Measurements from ENCODE around the gene PDZK1.
A peak's percentile ranks its signal among the peaks of the same experiment; 100 is the strongest.
"Not testable (repeated sequence)": the region's sequence is repeated elsewhere in the genome, so short reads cannot be mapped to it uniquely, and the experiment has no call there.

Gene PDZK1

GRCh38 chr1:145707183-145707867 lies at the start of gene PDZK1:
TSS of gene PDZK1 (minus strand) at chr1:145707368. CDS start at chr1:145688021, 19,347 bp downstream.
- no peak for DNase-seq (ENCODE audit: low spot score)

DNA sequence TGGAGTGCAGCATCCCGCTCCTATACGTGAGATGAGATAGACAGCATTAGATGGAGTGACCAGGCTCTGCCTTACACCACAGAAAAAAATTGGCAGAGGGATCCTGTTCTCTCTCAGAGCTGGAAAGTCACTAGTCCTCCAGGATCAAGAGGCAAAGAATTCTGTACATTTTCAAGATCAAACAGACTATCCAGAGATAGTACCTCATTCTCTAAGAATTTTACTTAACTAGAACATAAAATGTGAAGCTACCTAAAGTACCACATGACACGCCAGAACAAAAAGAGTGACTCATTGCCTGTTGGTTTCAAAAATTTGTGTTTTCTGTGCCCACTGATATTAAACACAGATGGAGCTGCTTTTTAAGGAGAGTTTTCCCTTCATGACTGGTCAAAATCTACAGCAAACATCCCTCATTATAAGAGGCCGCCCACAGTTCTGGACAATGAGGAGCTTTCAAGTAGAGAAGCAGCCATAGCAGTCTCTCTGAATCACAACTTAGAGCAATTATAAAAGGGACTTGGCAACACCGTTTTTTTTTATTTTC lies 44.4 kb upstream of the PDZK1 start:
- DNase-seq (ENCODE audit: low spot score): peak; percentile 86

DNA sequence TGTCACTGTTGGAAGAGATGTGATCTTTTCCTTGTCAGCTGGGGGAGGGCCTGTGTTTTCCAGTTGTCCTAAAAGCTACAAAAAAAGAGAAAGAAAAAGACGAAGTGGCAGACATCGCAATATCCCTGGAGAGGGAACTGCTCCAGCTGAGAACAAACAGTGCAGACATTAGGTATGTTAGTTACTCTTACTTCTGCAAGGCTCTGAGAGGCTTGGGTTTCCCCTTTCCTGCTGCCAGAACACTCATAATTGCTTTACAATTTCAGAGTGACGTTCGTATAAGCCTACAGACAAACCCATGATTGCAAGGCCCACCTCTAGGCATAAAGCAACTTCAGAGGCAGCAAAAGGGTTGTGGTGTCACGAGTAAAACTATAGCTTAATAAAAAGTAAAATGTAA lies 43.3 kb upstream of the PDZK1 start:
- DNase-seq (ENCODE audit: low spot score): no peak

DNA sequence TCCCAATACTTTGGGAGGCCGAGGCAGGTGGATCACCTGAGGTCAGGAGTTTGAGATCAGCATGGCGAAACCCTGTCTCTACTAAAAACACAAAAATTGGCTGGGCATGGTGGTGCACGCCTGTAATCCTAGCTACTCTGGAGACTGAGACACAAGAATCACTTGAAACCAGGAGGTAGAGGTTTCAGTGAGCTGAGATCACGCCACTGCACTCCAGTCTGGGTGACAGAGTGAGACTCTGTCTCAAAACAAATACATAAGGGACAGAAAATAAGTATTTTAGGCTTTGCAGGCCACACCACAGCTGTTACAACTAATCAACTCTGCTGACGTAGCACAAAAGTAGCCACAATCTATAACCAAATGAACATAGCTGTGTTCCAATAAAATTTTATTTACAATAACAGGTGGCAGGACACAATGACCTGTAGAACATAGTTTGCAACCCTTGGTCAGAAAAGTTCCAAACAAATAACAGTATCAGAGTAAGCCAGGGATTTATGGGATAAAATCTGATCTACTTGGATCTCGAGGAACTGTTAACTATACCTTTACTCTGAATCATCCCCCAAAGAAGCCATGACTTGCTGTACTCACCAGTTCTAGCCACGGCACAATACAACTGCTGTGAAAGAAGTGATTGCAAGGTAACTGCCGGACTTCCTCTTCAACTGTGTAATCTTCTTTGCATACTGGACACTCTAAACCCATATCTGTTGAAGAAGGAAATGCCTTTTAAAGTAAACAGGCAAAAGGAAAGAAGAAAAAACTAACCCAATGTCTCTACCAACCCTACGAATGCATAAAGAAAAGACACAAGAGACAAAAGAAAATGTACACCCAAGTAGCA lies 40.5 kb upstream of the PDZK1 start:
- no peak for DNase-seq (ENCODE audit: low spot score)

DNA sequence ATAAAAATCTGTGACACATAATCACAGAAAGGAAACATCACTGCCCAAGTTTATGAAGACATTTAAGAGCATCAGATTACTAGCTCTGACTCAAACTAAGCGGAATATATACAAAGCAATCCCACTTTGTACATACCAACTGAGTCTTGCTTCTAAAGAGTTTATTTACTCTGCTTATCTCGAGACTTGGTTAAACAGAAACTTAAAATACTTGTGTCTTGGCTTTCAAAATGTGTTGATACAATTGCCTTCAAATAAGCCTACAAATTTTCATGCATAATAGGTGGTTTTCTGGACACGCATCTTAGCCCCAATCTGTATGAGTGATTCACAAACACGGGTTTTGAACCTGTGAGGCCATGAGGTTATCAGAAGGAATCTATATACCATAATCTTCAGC lies 33.1 kb upstream of the PDZK1 start:
- no peak for DNase-seq (ENCODE audit: low spot score)

GRCh38 chr1:145736191-145736590 lies 29.0 kb upstream of the PDZK1 start:
- no peak for DNase-seq (ENCODE audit: low spot score)

DNA sequence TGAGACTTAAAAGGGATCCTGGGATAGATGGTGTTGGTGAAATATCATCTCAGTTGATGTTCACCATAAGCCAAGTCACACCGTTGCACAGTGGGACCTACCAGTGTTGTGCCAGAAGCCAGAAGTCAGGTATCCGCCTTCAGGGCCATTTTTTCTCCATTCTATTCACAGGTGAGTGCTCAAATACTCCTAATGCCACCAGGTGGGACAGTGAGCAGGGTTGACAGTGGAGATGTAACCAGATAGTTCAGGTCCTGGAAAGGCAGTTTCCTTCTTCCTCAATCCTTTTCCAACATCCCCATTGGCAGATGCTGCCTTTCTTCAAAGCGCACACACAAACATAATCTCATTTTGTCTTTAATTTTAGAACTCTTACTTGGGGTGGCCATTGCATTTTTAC lies 23.7 kb upstream of the PDZK1 start:
- DNase-seq (ENCODE audit: low spot score): no peak

- DNase-seq (ENCODE audit: low spot score): no peak
Observed at GRCh38 chr1:145730467-145730866, 23.3 kb upstream of the PDZK1 start.

GRCh38 chr1:145729666-145730436 lies 22.7 kb upstream of the PDZK1 start:
- DNase-seq (ENCODE audit: low spot score): peak; percentile 37

DNA sequence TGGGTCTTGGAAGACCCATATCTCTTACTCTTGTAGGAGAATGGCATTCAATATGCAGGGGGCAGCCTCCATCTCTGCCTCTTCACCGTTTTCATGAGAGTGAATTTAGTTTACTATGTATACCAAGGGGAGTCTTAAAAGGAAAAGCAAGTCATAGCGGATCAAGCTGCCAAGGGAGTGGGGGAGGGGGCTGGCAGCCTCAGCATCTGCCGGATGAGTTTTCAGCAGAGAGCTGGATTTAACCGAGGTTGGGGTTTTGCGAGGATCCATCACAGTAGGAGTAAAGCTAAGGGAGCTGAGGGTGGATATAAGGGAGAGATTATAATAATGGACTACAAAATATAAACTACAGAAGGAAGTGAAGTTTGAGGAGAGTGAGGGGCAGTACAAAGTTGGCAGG lies 22.0 kb upstream of the PDZK1 start:
- DNase-seq (ENCODE audit: low spot score): peak; percentile 14

DNA sequence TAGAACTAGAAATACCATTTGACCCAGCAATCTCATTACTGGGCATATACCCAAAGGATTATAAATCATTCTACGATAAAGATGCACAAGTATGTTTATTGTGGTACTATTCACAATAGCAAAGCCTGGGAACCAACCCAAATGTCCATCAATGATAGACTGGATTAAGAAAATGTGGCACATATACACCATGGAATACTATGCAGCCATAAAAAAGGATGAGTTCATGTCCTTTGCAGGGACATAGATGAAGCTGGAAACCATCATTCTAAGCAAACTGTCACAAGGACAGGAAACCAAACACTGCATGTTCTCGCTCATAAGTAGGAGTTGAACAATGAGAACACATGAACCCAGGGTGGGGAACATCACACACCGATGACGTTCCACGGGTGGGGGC lies 19.0 kb upstream of the PDZK1 start:
- not testable (repeated sequence) for DNase-seq (ENCODE audit: low spot score)

DNA sequence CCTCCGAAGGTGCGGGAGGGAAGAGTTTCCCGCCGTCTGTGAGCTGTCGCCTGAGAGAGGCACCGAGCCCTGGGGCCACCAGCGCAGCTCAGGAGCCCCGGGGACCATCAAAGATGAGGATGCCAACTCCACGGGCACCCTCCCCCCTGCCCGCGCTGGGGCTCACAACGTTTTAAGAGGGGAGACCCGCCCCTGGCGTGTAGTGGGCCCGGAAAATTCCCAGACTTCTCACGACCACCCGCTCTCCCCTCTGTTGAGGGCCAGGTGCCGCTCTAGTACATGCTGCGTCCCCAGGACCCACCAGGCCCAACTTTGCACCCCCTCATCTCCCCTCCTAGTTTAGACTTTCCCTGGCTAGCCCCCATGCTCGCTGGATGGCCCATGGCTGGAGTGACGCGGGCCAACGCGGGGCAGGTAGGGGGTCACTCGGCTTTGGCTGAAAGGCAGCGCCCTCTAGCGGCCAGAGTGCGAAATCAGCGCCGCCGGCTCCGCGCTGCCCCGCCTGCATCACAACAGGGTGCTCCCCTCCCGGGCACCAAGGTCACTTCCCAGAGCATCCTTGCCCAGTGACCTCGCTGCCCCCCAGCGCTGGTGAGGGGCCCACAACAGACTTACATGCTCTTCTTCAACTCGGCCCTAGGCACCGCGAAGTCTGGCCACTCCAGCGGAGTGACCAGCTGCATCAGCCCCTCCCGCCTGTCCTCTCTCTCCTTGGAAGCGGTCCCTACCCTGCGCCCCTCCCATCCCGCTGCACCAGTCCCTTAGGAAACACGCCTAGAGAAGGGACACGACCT lies 13.9 kb upstream of the PDZK1 start:
- DNase-seq (ENCODE audit: low spot score): peak; percentile 92

GRCh38 chr1:145720556-145720877 lies 13.3 kb upstream of the PDZK1 start:
- DNase-seq (ENCODE audit: low spot score): peak; percentile 74

GRCh38 chr1:145719230-145720079 lies 12.3 kb upstream of the PDZK1 start, which contains the start of gene CD160:
TSS of gene CD160 (plus strand) at chr1:145719499. CDS start at chr1:145728328, 8,829 bp downstream.
- DNase-seq (ENCODE audit: low spot score): no peak

DNA sequence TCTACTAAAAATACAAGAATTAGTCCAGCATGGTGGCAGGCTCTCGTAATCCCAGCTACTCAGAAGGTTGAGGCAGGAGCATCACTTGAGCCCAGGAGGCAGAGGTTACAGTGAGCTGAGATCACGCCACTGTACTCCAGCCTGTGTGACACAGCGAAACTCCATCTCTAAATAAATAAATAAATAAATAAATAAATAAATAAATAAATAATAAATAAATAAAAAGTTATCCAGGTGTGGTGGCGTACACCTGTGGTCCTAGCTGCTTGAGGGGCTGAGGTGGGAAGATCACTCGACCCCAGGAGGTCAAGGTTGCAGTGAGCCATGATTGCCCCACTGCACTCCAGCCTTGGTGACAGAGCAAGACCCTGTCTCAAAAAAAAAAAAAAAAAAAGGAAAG lies 11.3 kb upstream of the PDZK1 start:
- DNase-seq (ENCODE audit: low spot score): not testable (repeated sequence)

- no peak for DNase-seq (ENCODE audit: low spot score)
Observed at GRCh38 chr1:145717833-145718232, 10.7 kb upstream of the PDZK1 start.

DNA sequence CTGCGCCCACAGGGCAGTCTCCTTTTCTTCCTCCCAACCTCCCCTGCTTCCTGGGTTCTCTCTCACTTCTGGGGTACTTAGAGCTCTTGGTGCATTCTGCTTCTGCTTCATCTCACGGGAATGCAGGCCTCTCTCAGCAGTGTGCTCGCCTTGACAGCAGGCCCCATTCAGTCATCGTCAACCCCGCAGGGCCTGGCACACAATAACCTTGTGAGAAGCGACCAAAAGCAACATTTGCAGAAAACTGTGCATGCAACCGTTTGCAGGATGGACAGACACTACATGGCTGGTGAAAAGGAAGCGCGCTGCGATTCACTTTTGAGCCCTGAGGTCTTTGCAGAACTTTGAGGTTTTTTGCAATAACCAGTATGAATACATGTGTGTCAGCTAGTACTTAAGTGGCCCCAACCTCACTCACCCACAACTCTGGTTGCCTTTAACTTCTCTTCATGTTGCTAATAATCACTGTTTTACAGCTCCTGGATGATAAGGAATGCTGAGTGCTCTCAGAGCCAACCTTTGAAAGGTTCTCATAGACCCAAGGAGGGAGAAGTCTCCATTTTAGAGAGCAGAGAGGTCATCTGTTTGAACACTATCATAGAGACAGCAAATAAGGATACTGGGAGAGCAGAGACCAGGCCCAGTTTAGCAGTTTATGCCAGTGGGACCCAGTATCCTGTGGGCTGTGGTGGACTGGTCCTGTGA lies 9.6 kb upstream of the PDZK1 start:
- no peak for DNase-seq (ENCODE audit: low spot score)

GRCh38 chr1:145714524-145715111 lies 7.5 kb upstream of the PDZK1 start:
- DNase-seq (ENCODE audit: low spot score): no peak

DNA sequence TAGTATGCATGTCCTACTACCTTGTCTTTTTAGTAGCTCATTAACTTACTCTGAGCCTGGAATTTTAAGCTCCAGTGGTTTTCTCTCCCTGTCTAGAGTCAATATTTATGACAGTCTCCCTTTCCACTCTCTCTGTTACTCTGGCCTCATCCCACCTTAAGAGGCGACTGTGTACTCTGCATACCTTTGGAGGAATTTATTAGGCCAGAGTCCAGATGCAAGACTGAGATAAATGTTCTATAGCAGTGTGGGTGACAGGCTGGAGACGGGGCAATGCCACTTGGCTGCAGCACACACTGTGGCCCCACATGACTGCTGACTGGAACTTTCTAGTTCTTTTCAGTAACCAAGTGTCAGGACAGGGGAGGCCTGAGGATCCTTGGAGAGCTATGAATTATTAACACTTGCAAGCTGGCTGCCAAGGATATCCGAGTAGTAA lies 4.1 kb upstream of the PDZK1 start:
- no peak for DNase-seq (ENCODE audit: low spot score)

All from GM03348 (cell line).